ENCODE measurements around the gene SIPA1L3. TPM values are rescaled to one million over a fixed set of nuclear protein-coding genes. Genes with fewer than 3 reads are reported as not detected.

Gene SIPA1L3
- total and polyA plus RNA-seq, 11 donors: 4.7 to 22.9 (median 8.8) TPM

DNA sequence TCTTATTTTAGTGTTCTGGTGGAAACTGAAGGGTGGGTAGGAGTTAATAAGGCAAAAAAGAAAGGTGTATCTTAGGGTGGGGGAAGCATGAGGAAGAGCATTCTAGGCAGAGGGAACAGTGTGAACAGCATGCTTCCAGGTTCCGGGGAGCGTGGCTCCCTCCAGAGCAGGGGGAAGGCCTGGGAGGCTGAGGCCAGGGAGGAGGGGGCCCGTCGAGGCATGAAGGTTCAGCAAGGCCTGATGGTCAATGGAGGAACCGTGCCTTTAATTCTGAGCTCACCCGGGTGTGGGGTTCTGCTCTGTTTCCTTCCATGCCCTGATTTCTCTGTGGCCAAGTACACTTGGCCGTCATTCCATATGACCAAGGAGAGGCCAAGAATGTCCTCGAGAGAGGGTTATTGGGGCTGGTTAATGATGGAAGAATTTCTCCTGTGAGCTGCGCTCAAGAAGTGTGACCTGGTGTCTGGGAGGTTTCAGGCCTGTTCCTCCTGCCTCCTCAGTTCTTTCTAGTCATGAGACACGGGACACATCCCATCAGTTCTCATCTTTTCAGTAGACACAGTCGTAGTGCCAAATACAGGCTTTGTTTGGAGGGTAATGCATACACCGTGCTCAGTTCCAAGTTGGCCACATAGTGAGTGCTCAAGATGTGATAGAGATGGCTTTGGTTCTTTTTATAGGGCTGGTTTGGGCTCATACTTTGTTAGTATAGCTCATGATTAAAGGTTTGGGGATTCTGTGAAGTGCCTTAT lies 73.6 kb downstream of the SIPA1L3 start:
- no peaks in the 10 kb centered on the region for H3K27me3 ChIP-seq
- WGBS, 4 donors: 77 to 84% (median 79%) methylated on average over 12 of the region's 12 CpGs
- ATAC-seq: no peak
- TF ChIP-seq, protein P1, sequence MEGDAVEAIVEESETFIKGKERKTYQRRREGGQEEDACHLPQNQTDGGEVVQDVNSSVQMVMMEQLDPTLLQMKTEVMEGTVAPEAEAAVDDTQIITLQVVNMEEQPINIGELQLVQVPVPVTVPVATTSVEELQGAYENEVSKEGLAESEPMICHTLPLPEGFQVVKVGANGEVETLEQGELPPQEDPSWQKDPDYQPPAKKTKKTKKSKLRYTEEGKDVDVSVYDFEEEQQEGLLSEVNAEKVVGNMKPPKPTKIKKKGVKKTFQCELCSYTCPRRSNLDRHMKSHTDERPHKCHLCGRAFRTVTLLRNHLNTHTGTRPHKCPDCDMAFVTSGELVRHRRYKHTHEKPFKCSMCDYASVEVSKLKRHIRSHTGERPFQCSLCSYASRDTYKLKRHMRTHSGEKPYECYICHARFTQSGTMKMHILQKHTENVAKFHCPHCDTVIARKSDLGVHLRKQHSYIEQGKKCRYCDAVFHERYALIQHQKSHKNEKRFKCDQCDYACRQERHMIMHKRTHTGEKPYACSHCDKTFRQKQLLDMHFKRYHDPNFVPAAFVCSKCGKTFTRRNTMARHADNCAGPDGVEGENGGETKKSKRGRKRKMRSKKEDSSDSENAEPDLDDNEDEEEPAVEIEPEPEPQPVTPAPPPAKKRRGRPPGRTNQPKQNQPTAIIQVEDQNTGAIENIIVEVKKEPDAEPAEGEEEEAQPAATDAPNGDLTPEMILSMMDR (IDR thresholded peaks at IDR 0.05): no peak
- no peak for TF ChIP-seq POLR2A (IDR thresholded peaks at IDR 0.05)
- no peaks in the 10 kb centered on the region for H3K36me3 ChIP-seq
- H3K27ac ChIP-seq: no peak overlapping the region
- no peak overlapping the region for H3K4me3 ChIP-seq
- intact Hi-C loops (cut with DNase I): no loop called here
- H3K9me3 ChIP-seq: no peaks in the 10 kb centered on the region
- no peak for DNase-seq
- peaks cover 0 to 9% (median 0%) of the 10 kb centered on the region in 12 donors for H3K4me1 ChIP-seq

DNA sequence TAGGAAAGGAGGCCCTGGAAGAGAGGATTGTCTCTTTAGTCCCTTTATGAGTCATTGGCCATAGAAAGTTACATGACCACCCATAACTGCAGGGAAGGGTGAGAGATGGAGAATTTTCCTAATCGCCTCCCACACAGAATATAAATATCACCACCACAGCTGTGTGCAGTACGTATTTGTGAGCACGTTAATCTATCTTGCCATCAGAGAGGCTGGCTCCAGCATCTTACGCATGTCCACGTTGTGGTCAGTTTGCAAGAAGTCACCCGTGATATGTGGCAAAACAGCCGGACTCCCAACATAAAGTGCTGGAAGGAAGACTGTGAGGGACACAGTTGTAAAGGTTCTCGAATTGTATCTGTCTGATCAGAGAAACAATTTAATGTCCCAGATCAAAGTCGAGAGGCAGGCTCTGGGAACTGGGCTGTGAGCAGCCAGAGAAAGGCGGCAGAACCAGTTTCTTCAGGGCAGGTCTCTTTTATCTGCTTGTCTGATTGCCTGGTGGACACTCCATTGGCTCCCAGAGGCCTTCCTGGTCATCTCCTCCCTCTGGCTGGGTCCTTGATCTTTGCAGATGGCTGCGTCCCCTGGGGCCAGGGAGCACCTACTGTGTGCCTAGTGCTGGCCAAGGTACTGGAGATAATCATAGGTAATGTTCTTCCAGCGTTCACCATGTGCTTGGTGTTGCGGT lies 74.9 kb downstream of the SIPA1L3 start:
- TF ChIP-seq POLR2A (IDR thresholded peaks at IDR 0.05): no peak
- TF ChIP-seq, protein P1 (IDR thresholded peaks at IDR 0.05): no peak
- ATAC-seq (no peak), DNase-seq (no peak)
- H3K4me3 ChIP-seq: no peak overlapping the region
- intact Hi-C loops (cut with DNase I): no loop called here
- no peaks in the 10 kb centered on the region for H3K9me3 ChIP-seq
- H3K36me3 ChIP-seq: no peaks in the 10 kb centered on the region
- no peaks in the 10 kb centered on the region for H3K27me3 ChIP-seq
- WGBS, 4 donors: 85 to 93% (median 89%) methylated on average over 13 of the region's 13 CpGs
- no peak overlapping the region for H3K27ac ChIP-seq
- H3K4me1 ChIP-seq: peaks cover 0 to 9% (median 0%) of the 10 kb centered on the region in 12 donors

DNA sequence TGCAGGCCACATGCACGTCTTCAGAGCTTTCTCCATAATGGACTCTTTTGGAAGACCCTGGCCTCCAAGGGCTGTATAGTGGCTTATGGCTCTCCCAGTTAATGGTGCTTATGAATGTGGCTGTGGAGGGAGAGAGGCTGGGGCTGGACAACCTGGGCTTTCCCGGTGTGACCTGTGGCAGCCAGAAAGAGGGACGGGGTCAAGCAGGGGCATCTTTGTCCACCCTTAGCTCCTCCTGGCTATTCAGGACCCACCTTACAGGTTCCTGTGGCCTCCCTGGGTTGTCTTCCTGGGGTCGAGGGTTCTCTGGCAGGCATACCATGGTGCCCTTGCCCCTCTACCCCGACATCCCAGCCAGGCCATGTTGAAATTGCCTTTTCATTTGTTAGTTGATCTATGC lies 75.6 kb downstream of the SIPA1L3 start:
- DNase-seq (no peak), ATAC-seq (no peak)
- intact Hi-C loops (cut with DNase I): no loop called here
- Histone ChIP-seq H3K27me3 (no peaks in the 10 kb centered on the region), H3K4me3 (no peak overlapping the region), H3K4me1 (peaks cover 0 to 9% (median 0%) of the 10 kb centered on the region in 12 donors), H3K36me3 (no peaks in the 10 kb centered on the region), H3K9me3 (no peaks in the 10 kb centered on the region), H3K27ac (no peak overlapping the region)
- WGBS, 4 donors: 88 to 100% (median 97%) methylated on average over 4 to 5 of the region's 5 CpGs
- TF ChIP-seq POLR2A (IDR thresholded peaks at IDR 0.05): no peak
- TF ChIP-seq, protein P1 (IDR thresholded peaks at IDR 0.05): no peak

DNA sequence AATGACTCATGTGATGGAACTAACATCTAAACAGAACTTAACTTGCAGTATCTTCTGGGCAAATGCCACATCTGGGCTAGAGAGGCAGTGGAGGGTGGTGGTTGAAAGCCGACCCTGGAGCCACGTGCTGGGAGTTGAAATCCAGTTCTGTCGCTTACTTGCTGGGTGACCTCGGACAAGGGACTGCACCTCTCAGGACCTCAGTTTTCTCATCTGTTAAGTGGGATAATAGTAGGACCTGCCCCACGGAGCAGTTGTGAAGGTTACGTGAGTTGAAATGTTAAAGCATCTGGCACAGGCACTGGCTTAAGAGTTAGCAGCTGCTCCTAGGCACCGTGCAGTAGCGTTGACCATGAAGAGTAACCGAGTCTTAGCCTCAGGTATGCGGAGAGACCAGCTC lies 76.1 kb downstream of the SIPA1L3 start:
- DNase-seq (no peak), ATAC-seq (no peak)
- Histone ChIP-seq H3K4me3 (no peak overlapping the region), H3K27me3 (no peaks in the 10 kb centered on the region), H3K27ac (no peak overlapping the region), H3K4me1 (peaks cover 0 to 9% (median 0%) of the 10 kb centered on the region in 12 donors), H3K36me3 (no peaks in the 10 kb centered on the region), H3K9me3 (no peaks in the 10 kb centered on the region)
- TF ChIP-seq POLR2A (IDR thresholded peaks at IDR 0.05): no peak
- TF ChIP-seq, protein P1 (IDR thresholded peaks at IDR 0.05): no peak
- intact Hi-C loops (cut with DNase I): no loop called here
- 85 to 90% (median 87%) methylated on average over 9 to 10 of the region's 10 CpGs for WGBS, 4 donors

All from heart left ventricle (tissue), 16 donors.